ENCODE data around the gene KCTD15.
"Not testable (repeated sequence)": the region's sequence is repeated elsewhere in the genome, so short reads cannot be mapped to it uniquely, and the experiment has no call there.

The KCTD15 gene

DNA sequence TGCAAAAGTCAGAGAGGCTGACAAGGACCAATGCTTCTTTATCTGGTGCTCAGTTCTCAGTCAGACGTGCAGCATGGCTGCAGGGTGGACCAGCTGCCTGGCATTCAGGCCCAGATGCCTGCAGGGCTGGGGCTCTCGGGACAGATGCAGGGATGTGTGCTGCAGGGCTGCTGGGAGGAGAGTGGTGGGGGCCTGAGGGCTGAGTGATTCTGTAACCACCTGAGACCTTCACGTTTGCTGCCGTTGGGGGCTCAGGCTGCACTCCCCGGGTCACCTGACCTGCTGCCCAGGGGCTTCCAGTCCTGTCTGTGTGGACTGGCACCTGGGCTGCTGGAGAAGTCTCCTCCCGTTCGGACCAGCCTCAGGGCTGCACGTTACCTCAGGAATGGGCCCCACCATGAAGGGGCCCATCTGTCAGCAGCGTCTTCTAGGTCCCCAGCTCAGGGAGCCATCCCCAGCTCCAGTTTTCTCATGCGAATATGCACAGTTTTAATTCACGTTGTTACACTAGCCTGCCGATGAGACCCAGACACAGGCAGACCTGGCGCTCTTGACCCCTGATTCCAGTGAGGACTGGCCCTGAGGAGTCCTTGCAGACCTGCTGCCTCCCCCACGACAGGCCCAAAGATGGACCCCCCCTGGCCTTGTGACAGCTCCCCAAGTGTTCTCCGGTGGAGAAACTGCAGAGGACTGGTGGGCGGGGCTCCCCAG lies 16.9 kb downstream of the KCTD15 start:
- DNase-seq (ENCODE audit: low read depth in 1 of 2, low spot score in 1 of 2): no peak

DNA sequence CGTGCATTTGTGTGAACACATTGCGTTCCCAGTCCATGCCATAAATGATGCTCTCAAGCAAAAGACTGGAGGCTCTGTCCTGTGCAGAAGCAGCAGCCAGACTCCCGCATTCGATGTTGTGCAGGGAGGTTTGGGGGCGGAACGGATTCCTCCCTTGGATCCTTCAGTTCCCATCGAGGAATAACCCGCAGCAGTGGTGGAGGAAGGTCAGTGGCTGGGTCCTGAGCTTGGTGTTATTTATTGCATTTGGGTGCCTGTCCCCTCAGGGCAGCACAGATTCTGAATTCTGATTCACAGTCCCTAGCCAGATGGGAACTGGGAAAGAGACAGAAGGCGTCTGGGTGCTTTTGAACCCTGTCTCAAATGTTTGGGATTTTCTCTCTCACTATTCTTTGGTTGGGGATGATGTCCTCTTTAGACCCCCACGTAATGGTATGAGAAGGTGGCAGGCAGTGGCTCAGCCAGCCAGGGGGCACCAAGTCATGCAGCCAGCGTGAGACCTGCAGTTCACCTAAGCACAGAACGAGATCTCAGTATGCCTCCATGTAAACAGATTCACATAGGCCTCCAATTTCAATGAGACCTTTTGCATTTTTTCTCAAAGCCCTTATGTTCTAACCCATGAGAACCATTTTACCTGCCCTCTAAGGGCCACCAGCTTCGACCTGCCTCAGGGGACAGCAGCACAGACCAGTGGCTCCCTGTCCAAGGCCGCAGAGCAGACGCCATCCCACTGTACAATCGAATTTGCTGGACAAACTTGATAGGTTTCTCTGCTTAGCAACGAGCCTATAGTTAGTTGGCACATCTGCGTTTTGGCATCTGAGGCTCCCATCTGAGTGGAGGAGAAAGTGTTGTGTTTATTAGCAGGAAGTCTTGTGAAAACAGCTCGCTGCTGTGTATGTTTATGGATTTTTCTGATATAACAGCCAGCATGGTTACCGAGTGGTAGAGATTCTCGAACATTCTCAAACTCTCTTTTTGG lies 17.8 kb downstream of the KCTD15 start:
- DNase-seq (ENCODE audit: low read depth in 1 of 2, low spot score in 1 of 2): no peak

DNA sequence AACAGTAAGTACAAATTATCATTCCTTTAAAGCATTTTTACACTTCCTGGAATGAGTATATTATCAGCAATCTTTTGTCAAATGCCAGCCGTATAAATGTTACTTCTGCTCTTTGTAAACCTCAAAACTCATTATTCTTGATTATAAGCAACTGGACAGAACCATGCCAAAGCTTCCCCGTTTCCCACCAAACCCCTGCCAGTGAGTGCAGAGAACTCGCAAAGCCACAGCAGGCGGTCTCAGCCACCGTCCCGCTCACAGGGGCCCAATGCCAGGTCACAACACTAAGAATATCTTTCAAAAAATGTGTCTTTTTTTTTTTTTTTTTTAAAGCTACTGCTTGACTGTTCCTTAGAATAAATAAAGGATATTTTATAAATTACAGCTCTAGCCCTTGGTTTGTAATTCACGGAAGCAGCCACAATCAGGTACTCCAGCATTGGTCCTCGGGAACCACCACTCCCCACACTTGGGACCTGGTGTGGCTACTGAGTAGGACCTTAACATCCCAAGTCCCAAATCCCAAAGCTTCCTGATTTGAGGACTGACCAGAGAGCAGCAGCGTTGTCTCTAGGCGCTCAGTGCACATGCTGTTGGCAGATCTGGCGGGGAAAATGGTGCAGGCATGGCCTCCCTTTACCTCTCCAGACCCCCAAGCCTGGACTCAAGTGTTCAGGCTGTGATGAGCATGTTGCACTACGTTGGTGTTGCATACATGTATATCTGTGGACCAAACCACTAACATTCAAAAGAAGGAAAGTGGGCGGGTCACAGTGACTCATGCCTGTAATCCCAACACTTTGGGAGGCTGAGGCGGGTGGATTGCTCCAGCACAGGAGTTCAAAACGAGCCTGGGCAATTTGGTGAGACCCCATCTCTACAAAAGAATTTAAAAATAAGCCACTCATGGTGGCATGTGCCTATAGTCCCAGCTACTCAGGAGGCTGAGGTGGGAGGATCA lies 19.0 kb downstream of the KCTD15 start:
- DNase-seq (ENCODE audit: low read depth in 1 of 2, low spot score in 1 of 2): no peak

DNA sequence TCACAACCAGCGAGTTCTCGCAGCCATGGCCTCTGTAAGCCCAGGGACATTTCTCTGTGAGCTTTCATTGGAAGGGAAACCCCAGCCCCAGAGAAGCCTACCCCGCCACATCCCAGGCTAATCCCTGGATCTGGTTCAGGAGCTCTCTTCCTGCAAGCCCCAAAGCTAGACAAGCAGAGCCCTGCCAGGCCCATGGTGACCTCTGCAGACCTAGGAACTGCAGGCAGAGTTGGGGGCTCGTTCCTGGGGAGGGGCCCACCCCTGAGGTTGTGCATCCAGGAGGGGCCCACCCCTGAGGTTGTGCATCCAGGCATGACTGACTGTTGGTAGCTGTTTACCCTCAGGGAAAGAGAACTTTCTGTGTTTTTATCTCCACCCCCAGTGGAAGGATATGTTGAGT lies 21.7 kb downstream of the KCTD15 start:
- no peak for DNase-seq (ENCODE audit: low read depth in 1 of 2, low spot score in 1 of 2)

DNA sequence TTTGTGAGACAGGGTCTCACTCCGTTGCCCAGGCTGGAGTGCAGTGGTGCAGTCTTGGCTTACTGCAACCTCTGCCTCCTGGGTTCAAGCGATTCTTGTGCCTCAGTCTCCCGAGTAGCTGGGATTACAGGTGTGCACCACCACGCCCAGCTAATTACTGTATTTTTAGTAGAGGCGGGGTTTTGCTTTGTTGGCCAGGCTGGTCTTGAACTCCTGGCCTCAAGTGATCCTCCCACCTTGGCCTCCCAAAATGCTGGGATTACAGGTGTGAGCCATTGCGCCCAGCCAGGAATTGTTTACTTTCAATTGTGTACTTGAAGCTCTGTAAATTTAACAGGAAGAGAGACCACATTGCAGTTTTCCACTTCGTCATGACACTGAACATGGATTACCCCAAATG lies 22.4 kb downstream of the KCTD15 start:
- DNase-seq (ENCODE audit: low read depth in 1 of 2, low spot score in 1 of 2): not testable (repeated sequence)

DNA sequence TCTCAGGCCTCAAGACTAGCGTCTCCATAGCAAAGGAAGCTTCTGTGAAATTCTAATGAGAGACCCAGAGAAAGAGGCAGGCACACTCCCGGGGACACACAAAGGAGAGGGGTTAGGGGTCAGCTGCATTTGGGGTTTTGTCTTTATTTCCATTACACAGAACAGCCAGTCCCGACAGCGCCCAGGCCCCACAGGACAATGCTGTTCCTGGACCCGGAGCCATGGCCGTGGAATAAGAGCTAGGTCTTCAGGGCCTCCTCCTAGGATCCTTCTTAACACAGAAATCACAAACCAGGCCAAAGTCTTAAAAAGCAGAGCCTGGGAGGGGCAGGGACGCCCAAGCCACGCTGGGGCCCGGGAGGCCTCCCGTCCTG lies 22.8 kb downstream of the KCTD15 start:
- DNase-seq (ENCODE audit: low read depth in 1 of 2, low spot score in 1 of 2): no peak

DNA sequence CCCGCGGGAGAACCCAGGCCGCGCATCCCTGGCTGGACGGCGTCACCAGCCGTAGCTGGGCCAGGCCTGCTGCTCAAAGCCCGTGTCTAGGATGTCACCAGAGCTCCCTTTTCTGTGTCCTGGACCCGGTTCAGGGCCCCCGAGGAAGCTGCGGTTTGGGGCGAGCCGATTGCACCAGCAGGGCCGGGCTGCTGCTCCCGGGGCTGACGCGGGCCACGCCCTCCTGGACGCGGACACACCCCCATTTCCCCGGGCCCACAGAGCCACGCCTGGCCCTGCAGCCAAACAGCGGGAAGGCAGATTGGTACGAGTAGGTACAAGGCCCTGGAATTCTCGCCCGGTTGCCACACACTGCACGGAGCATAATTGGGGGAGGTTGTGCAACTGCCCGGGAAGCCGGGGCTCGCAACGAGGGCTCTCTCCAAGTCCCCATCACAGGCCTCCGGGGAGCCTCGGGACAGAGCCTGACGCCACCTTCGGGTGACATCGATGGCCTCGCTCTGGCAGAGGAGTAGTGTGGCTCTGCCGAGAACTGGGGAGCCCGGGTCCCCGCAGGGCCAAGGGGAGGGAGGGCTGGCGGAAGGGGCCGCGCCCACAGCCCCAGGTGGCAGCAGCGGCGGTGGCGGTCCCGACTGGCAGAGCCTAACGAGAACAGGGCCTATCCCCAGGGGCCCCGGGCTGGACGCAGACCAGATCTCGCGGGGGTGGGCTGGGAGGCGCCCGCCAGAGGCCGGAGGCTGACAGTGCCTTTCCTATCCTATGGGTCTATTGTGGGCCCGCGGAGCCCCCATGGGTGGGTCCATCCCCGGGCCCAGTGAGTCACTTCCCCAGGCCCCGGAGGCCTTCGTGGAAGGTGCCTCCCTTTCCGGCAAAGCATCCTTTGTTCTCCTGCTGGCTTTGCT lies 23.5 kb downstream of the KCTD15 start:
- peak; percentile 17 to 45 for DNase-seq (ENCODE audit: low read depth in 1 of 2, low spot score in 1 of 2)

DNA sequence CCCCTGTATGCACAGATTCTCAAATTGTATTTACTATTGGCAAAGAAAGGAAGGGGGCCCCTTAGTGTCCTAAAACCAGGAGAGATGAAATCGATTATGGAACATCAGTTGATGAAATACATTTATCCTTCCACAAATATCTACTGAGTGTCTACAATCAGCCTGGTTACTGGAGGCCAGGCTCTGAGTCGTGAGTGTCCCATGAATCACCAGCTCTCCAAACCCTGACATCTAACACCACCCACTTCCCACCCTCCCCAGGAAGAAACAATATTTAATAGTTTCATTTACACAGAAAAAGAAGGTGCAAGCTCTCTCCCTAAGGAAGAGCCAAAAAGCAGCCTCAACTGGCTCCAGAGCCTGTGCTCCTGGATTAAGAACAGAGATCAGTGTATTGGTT lies 25.2 kb downstream of the KCTD15 start:
- no peak for DNase-seq (ENCODE audit: low read depth in 1 of 2, low spot score in 1 of 2)

DNA sequence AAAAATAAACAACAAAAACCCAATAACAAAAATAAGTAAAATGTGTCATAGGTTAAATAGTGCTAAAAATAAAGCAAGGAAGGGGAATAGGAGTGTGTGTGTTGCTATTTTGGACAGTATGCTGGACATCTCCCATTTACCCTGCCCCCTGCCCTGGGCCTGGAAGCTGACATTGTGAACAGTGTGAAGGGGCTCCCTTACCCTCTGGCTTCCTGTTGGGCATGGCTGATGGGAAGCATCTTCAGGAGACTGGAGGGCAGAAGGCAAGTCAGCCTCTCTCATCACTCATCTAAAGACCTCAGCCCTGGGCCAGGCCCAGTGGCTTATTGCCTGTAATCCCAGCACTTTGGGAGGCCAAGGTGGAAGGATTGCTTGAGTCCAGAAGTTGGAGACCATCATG lies 26.7 kb downstream of the KCTD15 start:
- no peak for DNase-seq (ENCODE audit: low read depth in 1 of 2, low spot score in 1 of 2)

DNA sequence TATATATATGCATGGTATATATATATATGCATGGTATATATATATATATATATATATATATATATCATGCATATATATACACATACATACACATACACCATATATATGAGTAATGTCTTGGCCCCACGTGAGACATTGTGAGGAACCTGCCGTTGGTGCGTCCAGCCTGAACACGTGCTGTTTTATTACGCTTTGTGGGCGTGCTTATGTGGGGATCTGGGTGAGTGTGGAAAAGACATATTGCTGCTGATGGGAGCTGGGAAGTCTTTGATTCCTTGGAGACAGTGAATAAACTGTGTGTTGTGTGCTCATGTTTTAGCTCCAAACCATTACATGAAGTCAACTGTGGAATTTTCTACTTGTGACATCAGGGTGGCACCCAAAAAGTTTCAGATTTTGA lies 28.9 kb downstream of the KCTD15 start:
- no peak for DNase-seq (ENCODE audit: low read depth in 1 of 2, low spot score in 1 of 2)

DNA sequence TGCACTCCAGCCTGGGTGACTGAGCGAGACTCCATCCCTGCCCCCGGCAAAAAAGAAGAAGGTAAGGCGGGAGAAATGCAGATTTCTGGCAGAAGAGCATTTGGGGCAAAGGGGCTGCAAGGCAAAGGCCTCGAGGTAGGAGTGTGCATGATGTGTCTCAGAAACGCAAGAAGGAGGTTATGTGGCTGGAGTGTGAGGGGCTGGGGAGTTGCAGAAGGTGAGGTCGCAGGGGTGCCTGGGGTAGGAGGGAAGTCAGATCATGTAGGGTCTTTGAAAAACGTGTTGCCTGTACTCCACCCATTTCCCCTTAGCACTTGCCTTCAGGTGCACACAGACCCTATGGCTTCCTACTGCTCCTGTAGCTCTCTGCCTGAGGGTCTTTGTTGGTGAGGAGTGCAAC lies 29.9 kb downstream of the KCTD15 start:
- DNase-seq (ENCODE audit: low read depth in 1 of 2, low spot score in 1 of 2): no peak

DNA sequence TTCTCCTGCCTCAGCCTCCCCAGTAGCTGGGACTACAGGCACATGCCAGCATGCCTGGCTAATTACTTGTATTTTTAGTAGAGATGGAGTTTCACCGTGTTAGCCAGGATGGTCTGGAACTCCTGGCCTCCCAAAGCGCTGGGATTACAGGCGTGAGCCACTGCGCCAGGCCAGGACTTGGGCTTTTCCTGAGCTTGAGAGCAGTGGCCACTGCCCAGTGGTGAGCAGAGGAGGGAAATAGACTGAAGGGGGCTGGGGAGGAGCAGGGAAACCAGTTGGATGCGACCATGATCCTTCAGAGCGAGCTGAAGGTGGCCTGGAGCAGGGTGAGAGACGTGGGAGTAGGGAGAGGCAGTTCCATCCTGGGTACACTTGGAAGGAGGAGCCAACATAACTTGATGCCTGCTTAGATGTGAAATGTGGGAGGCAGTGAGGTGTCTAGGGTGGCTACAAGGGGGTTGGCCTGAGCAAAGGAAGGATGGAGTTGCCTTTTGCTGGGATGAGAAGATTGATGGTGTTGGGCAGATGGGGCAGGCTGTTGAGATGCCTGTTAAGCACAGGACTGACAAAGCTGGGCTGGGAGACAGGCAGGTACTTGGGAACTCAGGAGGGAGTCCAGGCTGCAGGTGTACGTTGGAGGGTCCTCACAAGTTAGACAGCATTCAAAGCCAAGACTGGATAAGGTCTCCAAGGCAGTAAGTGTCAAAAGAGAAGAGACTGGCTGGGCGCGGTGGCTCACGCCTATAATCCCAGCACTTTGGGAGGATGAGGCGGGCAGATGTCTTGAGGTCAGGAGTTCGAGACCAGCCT lies 31.8 kb downstream of the KCTD15 start:
- DNase-seq (ENCODE audit: low read depth in 1 of 2, low spot score in 1 of 2): no peak

DNA sequence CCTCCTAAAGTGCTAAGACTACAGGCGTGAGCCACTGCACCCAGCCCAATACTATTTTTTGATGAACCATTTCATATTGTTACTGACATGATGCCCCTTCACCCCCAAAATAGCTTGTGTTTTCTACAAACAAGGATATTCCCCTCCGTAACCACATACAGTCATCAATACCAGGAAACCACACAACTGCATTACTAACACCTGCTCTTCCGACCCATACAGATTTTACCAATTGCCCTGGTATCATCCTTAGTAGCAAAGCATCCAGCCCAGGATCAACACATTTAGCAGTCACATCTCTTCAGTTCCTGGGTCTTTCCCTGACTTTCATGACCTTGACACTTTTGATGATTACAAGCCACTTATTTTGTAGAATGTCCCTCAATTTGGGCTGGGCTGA lies 33.6 kb downstream of the KCTD15 start:
- DNase-seq (ENCODE audit: low read depth in 1 of 2, low spot score in 1 of 2): no peak

DNA sequence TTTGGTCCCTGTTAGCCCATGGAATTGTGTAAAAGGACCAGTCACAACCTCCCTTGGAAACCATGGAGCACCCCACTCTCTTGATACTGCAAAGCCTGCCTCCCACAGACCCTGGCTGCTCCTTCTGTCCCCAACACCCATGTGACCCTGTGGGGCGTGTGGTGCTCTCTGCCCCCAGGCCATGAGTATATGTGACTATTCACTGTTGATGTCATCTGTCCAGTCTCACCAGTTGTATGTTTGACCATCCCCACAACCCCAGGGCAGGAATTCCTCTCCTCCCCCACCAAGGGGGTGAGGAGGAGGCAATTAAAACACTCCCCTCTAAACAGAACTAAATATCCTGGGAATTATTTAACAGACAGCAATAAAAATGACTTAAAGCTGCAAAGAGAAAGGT lies 35.2 kb downstream of the KCTD15 start:
- DNase-seq (ENCODE audit: low read depth in 1 of 2, low spot score in 1 of 2): no peak

DNA sequence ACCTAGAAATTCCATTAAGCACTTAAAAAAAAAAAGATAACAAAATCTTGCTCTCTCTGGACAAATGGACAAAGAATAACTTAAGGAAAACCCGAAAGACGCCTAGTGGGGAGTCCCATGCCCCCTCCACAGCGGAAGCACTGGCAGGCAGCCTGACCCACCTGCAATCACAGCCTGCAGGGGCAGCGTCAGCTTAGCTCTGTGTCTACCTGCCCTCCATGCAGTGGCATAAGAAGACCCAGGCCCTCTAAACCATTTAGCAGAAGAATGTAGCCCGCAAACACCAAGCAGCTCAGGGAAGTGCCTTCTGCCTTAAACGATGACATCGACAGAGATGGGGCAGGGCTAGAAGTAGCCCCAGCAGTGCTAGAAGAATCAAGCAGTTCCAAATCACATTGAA lies 36.0 kb downstream of the KCTD15 start:
- no peak for DNase-seq (ENCODE audit: low read depth in 1 of 2, low spot score in 1 of 2)

DNA sequence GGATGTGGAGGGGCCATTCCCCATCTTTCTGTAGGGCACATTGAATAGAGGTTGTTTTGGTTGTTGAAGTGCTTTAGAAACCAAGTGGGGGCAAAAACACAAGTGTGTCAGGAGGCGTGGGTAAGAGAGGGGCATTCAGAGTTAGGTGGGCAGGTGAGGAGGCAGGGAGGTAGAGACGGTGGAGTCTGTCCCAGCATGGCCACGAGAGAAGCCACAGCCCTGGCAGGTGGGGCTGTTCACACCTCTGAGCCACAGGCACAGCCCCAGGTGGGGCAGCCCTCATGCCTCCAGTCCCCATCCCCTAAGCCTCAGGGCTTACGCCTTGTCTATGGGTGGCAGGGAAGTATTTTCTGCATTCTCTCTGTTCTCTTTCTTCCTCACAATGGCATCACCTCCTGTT lies 43.7 kb downstream of the KCTD15 start:
- no peak for DNase-seq (ENCODE audit: low read depth in 1 of 2, low spot score in 1 of 2)

DNA sequence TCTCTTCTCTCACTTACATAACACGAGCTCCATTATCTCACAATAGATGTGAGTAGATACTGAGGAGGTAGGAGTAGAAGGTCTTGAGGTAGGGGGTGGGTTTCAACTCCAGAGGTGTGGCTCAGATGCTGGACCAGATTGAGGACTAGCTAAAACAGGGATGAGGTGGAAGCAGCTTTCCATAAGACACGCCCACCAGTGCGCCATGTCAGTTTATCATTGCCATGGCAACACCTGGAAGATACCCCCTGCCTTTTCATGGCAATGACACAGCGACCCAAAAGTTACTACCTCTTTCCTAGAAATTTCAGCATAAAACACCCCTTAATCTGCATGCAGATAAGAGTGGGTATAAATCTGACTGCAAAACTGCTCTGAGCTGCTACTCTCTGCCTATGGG lies 44.1 kb downstream of the KCTD15 start:
- DNase-seq (ENCODE audit: low read depth in 1 of 2, low spot score in 1 of 2): no peak

DNA sequence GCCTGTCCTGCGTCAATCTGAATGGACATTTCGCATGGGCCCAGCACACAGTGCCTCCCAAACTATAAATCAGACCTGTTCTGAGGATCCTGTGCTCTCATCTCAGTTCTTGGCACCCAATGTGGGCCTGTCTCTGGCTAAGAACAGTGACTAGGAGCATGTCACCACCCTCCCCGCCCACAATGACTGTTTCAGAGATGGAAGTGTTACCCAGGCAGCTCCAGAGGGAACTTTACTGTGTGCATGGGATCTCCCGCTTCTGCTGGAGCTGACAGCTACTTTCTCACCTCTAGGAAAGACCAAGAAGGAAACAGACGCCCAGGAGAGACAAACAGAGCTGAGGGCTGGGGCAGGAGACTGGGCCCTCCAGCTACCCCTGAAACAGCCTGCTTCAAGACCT lies 45.0 kb downstream of the KCTD15 start:
- DNase-seq (ENCODE audit: low read depth in 1 of 2, low spot score in 1 of 2): no peak

DNA sequence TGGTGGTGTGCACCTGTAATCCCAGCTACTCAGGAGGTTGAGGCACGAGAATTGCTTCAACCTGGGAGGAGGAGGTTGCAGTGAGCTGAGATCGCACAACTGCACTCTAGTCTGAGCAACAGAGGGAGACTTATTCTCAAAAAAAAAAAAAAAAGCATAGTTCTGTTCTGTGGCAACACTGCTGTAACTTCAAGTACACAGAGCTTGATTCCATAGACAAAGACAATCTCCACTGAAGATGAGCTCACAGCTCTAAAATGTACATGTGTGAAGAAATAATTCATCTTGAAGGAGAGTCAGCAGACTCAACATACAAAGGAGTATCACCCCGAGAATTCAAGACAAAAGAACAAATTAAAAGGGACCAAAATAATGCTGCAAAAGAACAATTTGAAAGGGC lies 47.8 kb downstream of the KCTD15 start:
- DNase-seq (ENCODE audit: low read depth in 1 of 2, low spot score in 1 of 2): no peak

DNA sequence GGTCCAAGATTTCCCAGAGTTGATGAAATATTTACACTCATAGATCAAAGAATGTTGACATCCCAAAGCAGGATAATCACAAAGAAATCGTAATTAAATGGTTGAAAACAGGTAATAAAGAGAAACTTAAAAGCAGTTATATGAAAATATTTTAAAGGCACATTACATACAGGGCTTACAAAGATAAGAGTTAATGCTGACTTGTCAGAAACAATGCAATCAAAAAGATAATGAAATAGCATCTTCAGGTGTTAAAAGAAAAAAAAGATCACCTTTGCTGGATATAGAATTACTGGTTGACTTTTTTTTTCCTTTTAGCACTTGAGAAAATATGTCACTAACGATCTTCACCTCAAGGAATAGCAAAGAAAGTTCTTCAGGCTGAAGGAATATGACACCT lies 48.8 kb downstream of the KCTD15 start:
- no peak for DNase-seq (ENCODE audit: low read depth in 1 of 2, low spot score in 1 of 2)
